ENCODE results near the gene PGA5.
"Not testable (repeated sequence)": the region's sequence is repeated elsewhere in the genome, so short reads cannot be mapped to it uniquely, and the experiment has no call there.

The PGA5 gene

GRCh38 chr11:61229458-61229857 lies 11.5 kb upstream of the PGA5 start:
- not testable (repeated sequence) for DNase-seq

GRCh38 chr11:61231033-61231432 lies 9.9 kb upstream of the PGA5 start:
- DNase-seq: not testable (repeated sequence)

- DNase-seq: not testable (repeated sequence)
Observed at GRCh38 chr11:61231585-61231984, 9.4 kb upstream of the PGA5 start.

GRCh38 chr11:61232548-61233145 lies 8.3 kb upstream of the PGA5 start:
- not testable (repeated sequence) for DNase-seq

- DNase-seq: not testable (repeated sequence)
Observed at GRCh38 chr11:61237130-61237529, 3.8 kb upstream of the PGA5 start.

- DNase-seq: not testable (repeated sequence)
Observed at GRCh38 chr11:61240288-61240687, 687 bp upstream of the PGA5 start.

- not testable (repeated sequence) for DNase-seq
Observed at GRCh38 chr11:61241526-61241925, 551 bp downstream of the PGA5 start.

- DNase-seq: not testable (repeated sequence)
Observed at GRCh38 chr11:61245284-61245964, 4.4 kb downstream of the PGA5 start.

GRCh38 chr11:61248071-61248470 lies 7.1 kb downstream of the PGA5 start:
- DNase-seq: not testable (repeated sequence)

- DNase-seq: not testable (repeated sequence)
Observed at GRCh38 chr11:61249201-61249600, 8.2 kb downstream of the PGA5 start.

GRCh38 chr11:61250796-61251765 lies 10.1 kb downstream of the PGA5 start:
- not testable (repeated sequence) for DNase-seq

- peak; percentile 57 for DNase-seq
Observed at GRCh38 chr11:61252332-61252731, 11.4 kb downstream of the PGA5 start.

GRCh38 chr11:61254403-61255025 lies 13.5 kb downstream of the PGA5 start:
- no peak for DNase-seq

- no peak for DNase-seq
Observed at GRCh38 chr11:61256710-61257482, 15.9 kb downstream of the PGA5 start.

GRCh38 chr11:61258546-61258945 lies 17.6 kb downstream of the PGA5 start:
- DNase-seq: no peak

- no peak for DNase-seq
Observed at GRCh38 chr11:61259363-61259762, 18.4 kb downstream of the PGA5 start.

GRCh38 chr11:61264371-61264770 lies 23.4 kb downstream of the PGA5 start:
- DNase-seq: no peak

GRCh38 chr11:61264795-61265194 lies 23.8 kb downstream of the PGA5 start:
- DNase-seq: no peak

GRCh38 chr11:61265357-61265756 lies 24.4 kb downstream of the PGA5 start:
- DNase-seq: no peak

GRCh38 chr11:61266602-61267001 lies 25.6 kb downstream of the PGA5 start:
- DNase-seq: no peak

- DNase-seq: no peak
Observed at GRCh38 chr11:61267437-61267841, 26.5 kb downstream of the PGA5 start.

- DNase-seq: no peak
Observed at GRCh38 chr11:61268588-61269250, 27.7 kb downstream of the PGA5 start.
